NCI-H1105 (cell line): ENCODE measurements around the gene PLB1.
A peak's percentile ranks its signal among the peaks of the same experiment; 100 is the strongest.

ENCODE experiments used
- DNase-seq: peaks from one replicate; lab custom pipeline; 2025; lab: John Stamatoyannopoulos, UW

The PLB1 gene

DNA sequence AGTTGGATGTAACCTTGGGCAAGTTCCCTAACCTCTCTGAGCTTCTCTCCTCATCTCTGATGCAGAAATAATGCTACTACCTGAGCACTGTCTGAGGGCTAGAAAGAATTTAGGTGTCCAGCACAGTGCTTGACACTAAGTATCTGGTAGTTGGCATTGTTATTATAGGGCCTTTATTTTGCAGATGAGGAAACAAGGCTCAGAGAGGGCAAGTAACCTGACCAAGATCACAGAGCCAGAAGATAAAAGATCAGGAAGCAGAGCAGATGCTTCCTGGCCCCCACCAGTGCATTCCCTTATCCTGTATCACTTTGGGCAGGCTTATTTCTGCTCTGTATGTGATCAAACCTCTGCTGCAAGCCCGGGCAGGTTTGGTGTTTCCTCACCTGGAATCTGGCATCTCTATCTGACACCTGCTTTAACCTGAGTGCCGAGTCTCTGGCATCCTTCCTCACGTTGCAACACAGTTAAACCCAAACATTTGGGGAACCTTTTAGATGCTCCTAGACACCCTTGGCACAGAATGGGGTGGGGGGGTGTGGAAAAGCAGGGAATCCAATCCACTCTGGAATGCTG is 69.9 kb downstream of the PLB1 start:
- peak; percentile 47 for DNase-seq

- peak; percentile 79 for DNase-seq
These were observed 70.7 kb downstream of the PLB1 start for GRCh38 chr2:28566521-28567041.

GRCh38 chr2:28567061-28567471 is 71.2 kb downstream of the PLB1 start:
- DNase-seq = no peak

GRCh38 chr2:28568036-28568435 is 72.2 kb downstream of the PLB1 start:
- no peak for DNase-seq

GRCh38 chr2:28568533-28568932 is 72.7 kb downstream of the PLB1 start:
- DNase-seq = no peak

- no peak for DNase-seq
These were observed 74.6 kb downstream of the PLB1 start for GRCh38 chr2:28570431-28570830.

DNA sequence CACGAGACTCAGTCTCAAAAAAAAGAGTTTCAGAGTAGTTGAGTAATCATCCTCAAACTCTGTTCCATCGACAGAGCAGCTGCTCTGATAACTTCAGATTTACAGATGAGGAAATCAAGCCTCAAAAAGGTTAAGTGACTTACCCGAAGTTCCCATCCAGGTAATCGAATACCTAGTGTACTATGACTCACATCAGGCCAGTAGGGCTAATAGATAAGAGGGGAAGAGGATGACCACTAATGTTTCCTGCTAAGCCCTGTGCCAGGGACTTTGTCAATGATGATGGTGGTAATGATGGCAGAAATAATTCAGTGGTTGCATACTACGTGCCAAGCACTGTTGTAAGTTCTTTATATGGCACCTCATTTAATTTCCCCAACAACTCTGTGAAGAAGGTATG is 80.9 kb downstream of the PLB1 start:
- DNase-seq = no peak

GRCh38 chr2:28577791-28578680 is 82.2 kb downstream of the PLB1 start:
- DNase-seq = no peak

DNA sequence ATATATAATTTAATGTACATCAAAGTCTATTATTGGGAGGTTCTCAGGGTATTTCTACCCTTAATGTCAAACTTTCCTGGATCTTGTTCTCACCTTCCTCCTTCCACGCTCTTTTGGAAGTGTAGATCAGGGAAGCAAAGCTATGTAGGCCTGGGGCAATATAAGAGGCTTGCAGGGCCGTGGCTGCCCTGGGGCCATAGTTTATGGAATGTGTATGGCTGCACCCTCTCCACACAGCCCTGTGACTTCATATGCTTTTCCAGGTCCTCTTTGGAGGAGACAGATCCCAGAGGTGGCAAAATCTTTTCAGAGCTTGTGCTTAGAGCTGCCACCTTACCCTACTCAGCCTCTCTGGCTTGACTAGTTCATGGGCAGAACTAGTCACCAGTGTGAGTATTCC is 82.9 kb downstream of the PLB1 start:
- no peak for DNase-seq

DNA sequence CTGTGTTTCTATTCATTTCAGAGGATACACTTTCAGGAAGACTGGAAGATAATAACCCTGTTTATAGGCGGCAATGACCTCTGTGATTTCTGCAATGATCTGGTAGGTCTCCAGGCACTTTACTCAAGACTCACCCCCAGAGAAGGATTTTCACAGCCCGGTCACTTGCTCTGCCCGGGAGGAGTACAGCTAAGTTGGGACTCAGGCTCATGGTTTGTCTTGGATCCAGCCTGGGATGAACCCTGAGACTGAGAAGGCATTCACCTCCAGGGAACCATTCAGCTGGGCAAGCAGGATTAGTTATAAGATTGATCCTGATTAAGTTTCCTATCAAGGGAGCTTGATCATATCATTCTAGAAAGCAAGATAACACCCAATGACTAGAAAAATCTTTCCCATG is 83.7 kb downstream of the PLB1 start:
- DNase-seq = no peak

DNA sequence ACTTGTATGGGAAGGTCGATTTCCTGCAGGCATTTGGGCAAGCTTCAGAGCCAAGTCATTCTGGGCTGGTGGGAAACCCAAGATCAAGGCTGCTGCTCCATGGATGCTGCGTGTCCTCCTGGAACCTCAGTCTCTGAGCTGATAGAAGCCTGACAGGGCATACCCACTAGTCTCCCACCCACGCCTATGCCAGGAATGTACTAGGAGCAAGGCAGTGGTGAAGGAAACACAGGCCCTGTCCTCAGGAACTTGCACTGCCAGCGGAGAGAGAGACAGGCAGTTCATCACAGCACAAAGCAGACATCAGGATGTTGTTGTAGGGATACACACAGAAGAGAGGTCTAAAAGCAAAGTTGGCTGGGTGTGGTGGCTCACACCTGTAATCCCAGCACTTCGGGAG is 84.2 kb downstream of the PLB1 start:
- no peak for DNase-seq

DNA sequence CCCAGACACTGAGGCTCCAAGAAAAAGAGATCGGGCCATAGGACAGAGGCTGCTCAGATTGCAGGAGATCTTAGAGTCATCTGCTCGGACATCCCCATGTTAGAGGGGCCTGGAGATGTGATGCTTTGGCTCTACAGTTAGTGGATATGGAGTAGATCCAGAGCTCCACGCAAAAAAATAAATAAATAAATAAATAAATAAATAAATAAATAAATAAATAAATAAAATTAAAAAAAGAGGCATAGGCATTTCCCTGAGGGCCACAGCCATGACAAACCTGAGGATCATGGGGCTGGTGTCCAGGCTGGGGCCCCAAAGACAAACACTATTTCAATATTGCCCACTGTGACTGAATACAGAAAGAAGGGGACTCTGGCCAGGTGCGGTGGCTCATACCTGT is 85.5 kb downstream of the PLB1 start:
- no peak for DNase-seq

- DNase-seq = no peak
These were observed 86.3 kb downstream of the PLB1 start for GRCh38 chr2:28582152-28582551.

GRCh38 chr2:28582595-28582994 is 86.7 kb downstream of the PLB1 start:
- DNase-seq = no peak

DNA sequence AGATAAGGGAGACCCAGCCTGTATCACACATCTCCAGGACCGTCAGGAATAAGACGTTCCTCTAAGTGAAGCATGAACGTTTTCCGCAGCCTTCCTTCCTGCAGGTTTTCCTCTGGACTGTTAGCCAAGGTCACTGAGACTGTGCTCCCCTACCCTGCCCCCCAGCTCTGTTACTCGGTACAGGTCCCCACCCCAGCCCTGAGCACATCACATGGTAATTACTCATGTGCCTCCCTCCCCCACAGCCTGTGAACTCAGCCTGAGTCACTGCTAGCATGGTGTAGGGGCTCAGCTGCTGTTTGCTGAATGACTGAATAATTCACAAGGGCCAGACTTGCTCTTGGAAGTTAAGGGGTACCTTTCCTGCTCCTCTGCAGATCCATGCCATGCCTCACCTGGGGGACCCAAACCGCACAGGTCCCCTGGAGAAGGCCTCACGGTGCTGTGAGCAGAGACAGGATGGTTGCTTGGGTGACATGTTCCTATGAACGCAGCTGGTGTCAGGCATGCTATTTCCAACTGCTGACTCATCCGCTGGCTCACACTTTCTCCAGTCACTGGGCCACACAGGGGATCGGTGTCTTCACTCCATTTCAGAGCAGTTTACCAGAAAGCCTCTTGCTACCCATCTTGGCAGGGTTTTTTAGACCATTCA is 88.2 kb downstream of the PLB1 start:
- no peak for DNase-seq

- DNase-seq = no peak
These were observed 91.0 kb downstream of the PLB1 start for GRCh38 chr2:28586867-28587266.

DNA sequence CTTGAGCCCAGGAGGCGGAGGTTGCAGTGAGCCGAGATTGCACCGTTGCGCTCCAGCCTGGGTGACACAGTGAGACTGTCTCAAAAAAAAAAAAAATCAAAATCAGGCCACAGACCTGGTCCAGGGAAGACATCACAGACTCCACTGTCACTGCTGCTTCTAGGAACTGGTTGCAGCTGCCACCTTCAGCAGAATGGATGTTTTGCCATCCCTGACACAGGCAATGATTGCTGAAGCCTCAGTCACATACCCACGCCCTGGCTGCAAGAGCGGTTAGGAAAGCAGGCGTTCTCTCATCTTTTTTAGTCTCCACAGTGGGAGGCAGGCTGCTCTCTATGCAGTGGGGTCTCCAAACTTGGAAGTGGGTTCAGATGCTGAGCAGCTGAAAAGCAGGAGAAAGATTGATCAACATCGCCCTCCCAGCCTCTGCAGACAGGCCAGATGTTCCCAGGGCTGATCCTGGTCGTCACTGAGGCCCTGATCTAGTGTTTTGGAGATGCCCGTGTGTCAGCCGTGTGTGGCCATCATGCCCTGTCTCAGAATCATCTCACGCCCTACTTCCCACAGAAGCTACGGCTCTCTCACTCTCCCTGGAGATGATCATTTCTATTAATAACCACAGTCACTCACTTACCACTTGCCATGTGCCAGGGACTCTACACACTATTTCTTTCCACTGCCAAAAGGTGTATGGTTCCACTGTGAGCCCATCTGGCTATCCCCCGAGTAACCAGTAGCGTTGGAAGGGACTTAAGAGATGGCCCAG is 91.8 kb downstream of the PLB1 start:
- no peak for DNase-seq

DNA sequence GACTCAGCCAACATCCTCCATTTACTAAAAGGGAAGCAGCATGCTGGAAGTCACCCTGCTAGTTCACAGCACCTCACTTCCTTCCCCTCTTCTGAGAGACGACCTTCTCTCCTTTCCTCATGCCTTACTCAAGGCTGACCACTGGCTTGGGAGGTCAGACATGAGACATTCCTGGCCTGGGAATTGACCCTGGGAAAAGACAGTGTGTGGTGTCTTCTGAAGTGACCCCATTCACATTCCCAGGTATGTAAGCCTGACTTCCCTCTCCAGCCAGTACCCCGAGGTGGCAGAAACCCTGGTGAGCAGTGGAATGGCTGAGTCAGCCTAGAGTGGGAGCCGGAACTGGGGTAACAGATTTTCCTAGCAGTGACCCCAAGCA is 92.4 kb downstream of the PLB1 start:
- DNase-seq = no peak

DNA sequence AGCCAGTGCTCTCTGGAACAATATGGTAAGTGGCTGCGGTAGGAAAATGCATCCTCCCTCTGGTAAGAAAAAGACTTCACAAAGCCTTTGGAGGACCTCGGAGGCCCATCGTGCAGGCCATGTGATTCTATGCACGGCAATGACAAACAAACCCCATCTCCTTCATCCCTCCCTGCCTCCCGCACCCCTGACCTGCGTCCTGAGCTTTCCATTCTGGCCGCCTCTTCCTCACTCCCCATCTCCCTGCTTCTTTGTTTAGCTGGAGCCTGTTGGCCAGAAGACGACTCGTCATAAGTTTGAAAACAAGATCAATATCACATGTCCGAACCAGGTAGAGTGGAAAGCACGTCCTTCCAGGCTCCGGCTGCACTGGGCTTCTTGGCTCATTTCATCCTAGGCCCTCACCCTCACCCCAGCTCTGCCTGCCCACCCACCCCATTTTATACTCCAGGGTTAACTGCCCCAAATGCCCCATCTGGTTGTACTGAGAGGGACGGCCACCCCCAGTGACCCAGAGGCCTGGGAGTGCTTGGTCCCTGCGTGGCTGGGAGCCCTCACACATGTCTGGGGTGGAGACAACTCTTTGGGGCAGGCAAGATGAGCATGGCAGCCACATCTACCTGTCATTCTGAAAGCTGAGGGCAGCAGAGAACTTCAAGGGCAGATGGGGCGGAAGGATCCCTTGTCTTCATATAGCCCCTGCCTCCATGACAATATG is 94.0 kb downstream of the PLB1 start:
- no peak for DNase-seq

DNA sequence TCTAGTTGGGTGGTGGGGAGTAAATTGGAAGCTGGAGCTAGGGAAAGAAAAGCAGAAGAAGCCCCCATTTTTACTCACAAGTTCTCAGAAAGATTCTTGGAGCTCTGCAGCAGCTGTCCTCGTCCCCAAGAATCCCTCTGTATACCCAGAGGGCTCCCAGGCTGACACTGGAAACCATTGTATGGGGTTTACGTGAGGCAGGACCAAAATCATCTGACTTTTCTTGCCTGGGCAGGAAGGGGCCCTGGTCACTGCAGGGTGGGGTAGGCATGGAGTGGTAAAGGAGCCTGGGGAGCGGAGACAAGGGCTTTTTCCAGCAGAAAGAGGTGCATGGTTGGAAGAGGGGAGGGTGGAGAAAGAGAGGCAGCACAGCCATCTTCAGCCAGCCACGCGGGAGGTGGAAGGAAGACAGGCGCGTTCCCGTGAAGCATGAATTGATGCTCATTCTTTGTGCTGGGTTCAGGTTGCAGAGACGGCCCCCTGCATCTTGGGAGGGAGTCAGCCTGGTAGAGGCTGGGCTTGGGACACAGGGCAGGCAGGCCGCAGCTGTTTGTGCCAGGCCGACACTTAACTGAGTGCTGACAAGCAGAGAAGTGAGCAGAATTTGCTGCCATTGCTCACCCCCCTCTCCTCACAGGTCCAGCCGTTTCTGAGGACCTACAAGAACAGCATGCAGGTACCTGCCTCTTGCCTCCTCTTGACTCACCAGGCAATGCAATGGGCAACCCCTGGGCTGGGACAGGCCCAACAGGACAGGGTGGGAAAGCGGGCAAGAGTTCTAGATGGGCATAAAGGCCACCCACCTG is 94.8 kb downstream of the PLB1 start:
- DNase-seq = no peak
